ENCODE measurements around the gene ENO1.
"Not testable (repeated sequence)": the region's sequence is repeated elsewhere in the genome, so short reads cannot be mapped to it uniquely, and the experiment has no call there.

GRCh38 chr1:8896775-8897174 lies 18.3 kb upstream of the ENO1 start:
- not testable (repeated sequence) for TF ChIP-seq CTCF (IDR thresholded peaks at IDR 0.05; ENCODE audit: poor library complexity); EZH2phosphoT487 (IDR thresholded peaks at IDR 0.05; ENCODE audit: low read depth, severe bottlenecking, unreplicated experiment)

Measured in hepatocyte (in vitro differentiated cells).